Glutamatergic neuron (in vitro differentiated cells): ENCODE data around the gene PIEZO1. TPM values are rescaled to one million over a fixed set of nuclear protein-coding genes. Genes with fewer than 3 reads are reported as not detected.

Experiments used
- DNase-seq: peaks from one replicate; pipeline ENCODE4 v3.0.0; 2022
- H3K27ac Mint-ChIP-seq: one replicate; pipeline ENCODE4 v1.8.0; 2020; ENCODE audit warnings: mild to moderate bottlenecking, mixed read lengths, inconsistent platforms; ENCODE audit not compliant: unreplicated experiment
- H3K27me3 Mint-ChIP-seq: one replicate; pipeline ENCODE4 v1.8.0; 2020; ENCODE audit warnings: mild to moderate bottlenecking, moderate library complexity, mixed read lengths, inconsistent platforms; ENCODE audit not compliant: unreplicated experiment
- H3K36me3 Mint-ChIP-seq: one replicate; pipeline ENCODE4 v1.8.0; 2020; ENCODE audit warnings: mild to moderate bottlenecking, mixed read lengths, inconsistent platforms; ENCODE audit not compliant: unreplicated experiment
- H3K4me1 Mint-ChIP-seq: one replicate; pipeline ENCODE4 v1.8.0; 2020; ENCODE audit warnings: mild to moderate bottlenecking, low read depth, mixed read lengths, inconsistent platforms; ENCODE audit not compliant: unreplicated experiment
- H3K4me3 Mint-ChIP-seq: one replicate; pipeline ENCODE4 v1.8.0; 2020; ENCODE audit warnings: mild to moderate bottlenecking, mixed read lengths, inconsistent platforms; ENCODE audit not compliant: unreplicated experiment
- H3K9me3 Mint-ChIP-seq: one replicate; pipeline ENCODE4 v1.8.0; 2020; ENCODE audit warnings: mild to moderate bottlenecking, moderate library complexity, mixed read lengths, inconsistent platforms; ENCODE audit not compliant: unreplicated experiment
- CTCF ChIP-seq: fragments of 200-600 bp; sonication (generic); IDR thresholded peaks from one replicate; pipeline ENCODE4 v1.5.0; 2021; ENCODE audit not compliant: partially characterized antibody, unreplicated experiment
- total RNA-seq: library from RNA; stranded (reverse); fragmentation: NEBNext Ultra II Directional; extraction: Animal tissue kit (Norgen Biotek cat#: 25700); gene quantifications from one replicate; pipeline ENCODE4 v1.2.1, GENCODE V29; 2021; ENCODE audit not compliant: unreplicated experiment

PIEZO1 gene
- total RNA-seq, 1 donor from 2014 or later, result 12.3 TPM

GRCh38 chr16:88739977-88740726 lies 44.9 kb downstream of the PIEZO1 start:
- H3K27ac Mint-ChIP-seq, result no peak overlapping the region
- TF ChIP-seq CTCF, result no peak
- no peak for DNase-seq
- peaks cover 11% of the 10 kb centered on the region for H3K9me3 Mint-ChIP-seq
- no peaks in the 10 kb centered on the region for H3K36me3 Mint-ChIP-seq
- H3K4me1 Mint-ChIP-seq, result peaks cover 1% of the 10 kb centered on the region
- H3K4me3 Mint-ChIP-seq, result no peak overlapping the region
- peaks cover 4% of the 10 kb centered on the region for H3K27me3 Mint-ChIP-seq

GRCh38 chr16:88739139-88739976 lies 45.7 kb downstream of the PIEZO1 start:
- Mint-ChIP-seq H3K9me3 (peaks cover 11% of the 10 kb centered on the region), H3K36me3 (no peaks in the 10 kb centered on the region), H3K27me3 (peaks cover 4% of the 10 kb centered on the region), H3K27ac (no peak overlapping the region), H3K4me3 (no peak overlapping the region), H3K4me1 (peaks cover 1% of the 10 kb centered on the region)
- TF ChIP-seq CTCF, result no peak
- no peak for DNase-seq

GRCh38 chr16:88738151-88739084 lies 46.6 kb downstream of the PIEZO1 start:
- H3K36me3 Mint-ChIP-seq, result no peaks in the 10 kb centered on the region
- H3K27me3 Mint-ChIP-seq, result peaks cover 4% of the 10 kb centered on the region
- H3K4me1 Mint-ChIP-seq, result no peaks in the 10 kb centered on the region
- H3K4me3 Mint-ChIP-seq, result no peak overlapping the region
- TF ChIP-seq CTCF, result no peak
- no peak for DNase-seq
- H3K9me3 Mint-ChIP-seq, result peaks cover 8% of the 10 kb centered on the region
- no peak overlapping the region for H3K27ac Mint-ChIP-seq

DNA sequence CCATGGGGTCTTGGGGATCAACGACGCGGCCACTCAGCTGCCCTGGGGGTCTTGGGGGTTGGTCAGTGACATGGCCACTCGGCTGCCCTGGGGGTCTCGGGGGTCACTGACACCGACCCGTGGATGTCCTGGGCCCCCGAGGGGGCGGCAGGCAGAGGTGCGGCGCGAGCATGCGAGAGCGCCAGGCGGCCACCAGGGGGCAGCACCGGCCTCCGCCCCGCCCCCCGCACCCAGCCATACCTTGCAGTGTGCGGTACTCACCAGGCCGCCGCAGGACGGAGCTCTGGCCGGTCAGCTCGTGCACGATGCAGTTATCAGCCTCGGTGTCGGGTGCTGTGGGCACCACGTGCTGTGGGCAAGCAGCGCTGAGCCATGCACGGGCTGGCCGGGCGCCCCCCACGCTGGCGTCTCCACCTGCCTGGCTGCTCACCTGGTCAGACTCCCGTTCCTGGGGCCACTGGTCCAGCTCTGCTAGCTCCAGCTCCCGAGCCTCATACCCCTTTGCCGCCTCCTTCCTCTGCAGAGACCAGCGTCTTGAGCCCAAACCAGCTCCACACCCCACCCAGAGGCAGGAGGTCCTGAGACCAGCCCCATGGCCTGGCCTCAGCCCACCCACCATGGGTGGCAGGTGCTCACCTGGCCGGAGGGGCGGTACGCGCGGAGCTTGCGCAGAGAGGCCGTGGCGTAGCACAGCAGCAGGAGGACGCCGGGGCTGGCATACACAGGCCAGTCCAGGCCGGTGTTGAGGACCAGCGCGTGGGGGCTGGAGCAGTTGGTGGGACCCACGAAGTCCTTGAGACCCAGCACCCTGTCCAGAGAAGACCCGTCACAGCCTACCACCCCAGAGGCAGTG lies 47.5 kb downstream of the PIEZO1 start:
- Mint-ChIP-seq H3K36me3 (no peaks in the 10 kb centered on the region), H3K27me3 (peaks cover 4% of the 10 kb centered on the region), H3K9me3 (peaks cover 6% of the 10 kb centered on the region), H3K4me1 (no peaks in the 10 kb centered on the region), H3K27ac (no peak overlapping the region), H3K4me3 (no peak overlapping the region)
- TF ChIP-seq CTCF, result peak; percentile 100
- peak; percentile 81 for DNase-seq
